GM21723 (cell line): ENCODE data around the gene CLRN1.
"Not testable (repeated sequence)": the region's sequence is repeated elsewhere in the genome, so short reads cannot be mapped to it uniquely, and the experiment has no call there.

ENCODE experiments used
- ATAC-seq: cut with Tn5 transposase; IDR thresholded peaks from one replicate; pipeline ENCODE4 v1.9.1; 2021; ENCODE audit warnings: mild to moderate bottlenecking, moderate library complexity; ENCODE audit not compliant: unreplicated experiment

CLRN1 gene

GRCh38 chr3:150972366-150973071, at the start of gene CLRN1:
TSS of gene CLRN1 (minus strand) at chr3:150972727. CDS start at chr3:150972708, 19 bp downstream.
- ATAC-seq: no peak

GRCh38 chr3:151016478-151016795, 43.9 kb upstream of the CLRN1 start:
- no peak for ATAC-seq

DNA sequence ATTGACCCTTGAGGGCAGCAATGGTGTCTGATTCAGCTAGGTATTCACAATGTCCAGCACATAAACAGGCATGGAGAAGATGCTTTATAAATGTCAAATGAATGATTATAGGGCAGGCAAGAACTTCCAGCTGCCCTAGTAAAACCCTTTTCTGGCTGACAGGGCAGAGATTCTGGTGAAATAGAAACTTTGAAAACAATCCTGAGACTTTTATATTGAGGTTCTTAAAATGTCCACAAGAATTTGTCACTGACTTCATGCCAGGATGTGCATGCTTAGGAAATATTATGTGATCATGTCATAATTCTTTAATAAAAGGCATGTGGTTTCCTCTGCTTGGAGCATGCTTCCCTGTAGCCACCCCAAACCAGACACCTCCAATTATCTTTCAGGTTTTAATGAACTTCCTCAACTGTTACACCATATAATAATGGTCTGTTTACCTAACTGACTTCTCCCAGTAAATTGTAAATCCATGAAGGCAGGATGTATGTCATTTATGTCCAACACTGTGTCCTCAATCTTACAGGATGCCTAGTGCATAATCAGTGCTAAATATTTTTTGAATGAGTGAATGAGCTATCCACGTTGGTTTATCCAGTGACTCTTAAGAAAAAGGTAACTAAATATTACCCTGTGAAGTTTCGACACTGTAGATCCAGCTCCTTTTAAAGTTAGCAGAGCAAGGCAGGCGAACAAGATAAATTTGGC, 43.4 kb upstream of the CLRN1 start:
- ATAC-seq: no peak

DNA sequence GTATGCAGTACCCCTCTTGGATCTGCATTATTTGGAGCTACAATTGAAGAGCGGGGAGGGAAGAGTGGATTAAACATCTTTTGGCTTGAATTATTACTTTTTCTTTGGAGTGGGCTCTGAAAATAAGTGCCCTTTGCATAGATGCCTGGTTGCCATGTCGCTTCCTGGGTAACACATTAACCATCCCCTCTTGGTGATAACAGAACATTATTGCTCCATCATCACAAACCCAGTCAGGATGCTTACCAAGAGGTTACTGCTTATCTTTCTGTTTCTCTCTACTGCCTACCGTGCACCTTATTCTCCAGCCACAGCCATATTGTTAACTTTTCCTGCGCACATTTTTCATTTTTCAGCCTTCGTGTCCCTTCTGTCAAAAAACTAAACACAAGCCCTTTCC, 42.7 kb upstream of the CLRN1 start:
- no peak for ATAC-seq

DNA sequence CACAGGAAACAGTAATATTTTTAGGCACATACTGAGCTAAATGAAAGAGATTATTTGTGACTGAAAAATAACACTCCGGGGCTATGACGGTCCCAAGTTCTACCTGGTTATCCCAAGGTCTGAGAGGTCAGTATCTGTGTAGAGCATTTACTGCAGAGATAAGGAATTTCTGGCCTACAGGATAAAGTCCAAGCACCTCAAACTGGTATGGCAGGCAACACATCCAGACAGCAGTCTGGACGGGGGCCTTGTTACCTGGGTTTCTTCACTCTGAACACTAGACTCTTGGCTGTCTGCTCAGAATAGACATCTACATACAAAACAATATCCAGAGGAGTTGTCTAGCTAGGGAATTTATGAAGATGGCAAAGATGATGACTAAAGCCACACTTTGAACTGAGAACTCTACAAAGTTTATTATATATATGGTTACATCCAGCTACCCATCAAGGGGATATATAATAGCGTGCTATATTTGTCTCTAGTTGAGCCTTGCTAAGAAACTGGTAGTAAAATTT, 42.0 kb upstream of the CLRN1 start:
- ATAC-seq: no peak

DNA sequence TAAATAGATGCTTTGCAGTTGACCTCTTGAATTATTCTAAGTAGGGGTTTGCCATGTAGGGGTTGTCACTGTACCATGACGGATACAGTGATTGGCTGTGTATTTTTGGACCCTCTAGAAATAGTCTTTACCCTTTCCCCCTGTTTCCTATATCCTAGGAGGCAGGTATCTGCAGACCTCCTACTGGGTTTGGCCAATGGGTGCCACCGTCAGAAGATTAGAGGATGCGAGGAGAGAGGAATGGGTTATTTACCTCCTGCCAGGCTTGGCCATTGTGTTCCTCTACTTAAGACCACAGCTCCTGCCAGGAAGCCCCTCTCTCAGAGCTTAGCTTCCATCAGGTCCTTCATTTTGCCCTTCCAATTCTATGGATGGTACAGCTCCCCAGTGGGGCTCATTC, 40.2 kb upstream of the CLRN1 start:
- no peak for ATAC-seq

- ATAC-seq: no peak
Observed at GRCh38 chr3:151011427-151011826, 38.9 kb upstream of the CLRN1 start.

- no peak for ATAC-seq
Observed at GRCh38 chr3:151009981-151010380, 37.5 kb upstream of the CLRN1 start.

DNA sequence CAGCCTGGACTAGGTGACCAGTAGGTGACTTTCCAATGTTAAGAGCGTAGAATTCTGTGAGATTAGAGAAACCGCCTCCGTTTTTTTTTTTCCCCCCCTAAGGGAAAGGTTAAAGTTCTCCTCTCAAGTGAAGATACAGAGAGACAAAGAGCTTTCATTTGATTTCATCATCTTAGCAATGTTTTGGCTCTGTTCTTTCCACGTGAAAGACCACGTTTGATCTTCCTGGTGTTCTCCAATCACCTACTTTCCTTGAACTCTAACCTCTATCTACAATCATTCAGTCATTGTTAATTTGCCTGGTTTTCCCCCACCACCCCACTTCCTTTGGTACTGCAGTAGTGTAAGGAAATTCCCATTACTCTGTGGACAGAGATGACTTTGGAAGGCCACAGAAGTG, 36.9 kb upstream of the CLRN1 start:
- ATAC-seq: no peak

- no peak for ATAC-seq
Observed at GRCh38 chr3:151008699-151009098, 36.2 kb upstream of the CLRN1 start.

GRCh38 chr3:151003768-151004134, 31.2 kb upstream of the CLRN1 start:
- ATAC-seq: no peak

DNA sequence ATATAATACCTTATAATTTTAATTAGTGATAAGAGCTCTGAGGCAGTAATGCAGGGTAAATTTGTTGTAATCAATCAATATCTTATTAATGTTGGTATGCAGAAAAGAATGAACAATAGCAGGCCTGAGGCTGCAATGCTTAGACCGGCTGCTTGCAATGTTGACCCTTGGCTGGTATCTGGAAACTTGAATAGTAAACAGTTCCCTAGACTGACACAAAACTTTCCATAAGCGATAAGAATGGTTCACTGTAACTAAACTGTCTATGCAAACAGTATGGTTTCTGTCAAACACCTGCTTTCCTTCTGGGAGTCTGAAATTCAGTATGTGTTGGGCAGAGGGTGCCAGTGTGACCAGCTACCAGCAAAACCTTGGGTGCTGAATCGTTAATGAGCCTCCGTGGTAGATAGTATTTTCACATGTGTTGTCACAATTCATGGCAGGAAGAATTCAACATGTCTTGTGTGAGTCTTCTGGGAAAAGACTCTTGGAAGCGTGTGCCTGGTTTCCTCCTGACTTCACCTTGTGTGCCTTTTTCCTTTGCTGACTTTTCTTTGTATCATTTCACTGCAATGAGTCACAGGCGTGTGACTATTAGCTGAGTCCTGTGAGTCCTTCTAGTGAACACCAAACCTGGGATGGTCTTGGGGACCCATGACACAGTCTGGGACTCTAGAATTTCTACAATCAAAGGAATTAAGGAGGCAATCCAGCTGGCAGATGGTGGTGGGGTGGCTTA, 30.7 kb upstream of the CLRN1 start:
- no peak for ATAC-seq

GRCh38 chr3:151002003-151002981, 29.8 kb upstream of the CLRN1 start:
- ATAC-seq: no peak

GRCh38 chr3:150998996-150999395, 26.5 kb upstream of the CLRN1 start:
- ATAC-seq: no peak

GRCh38 chr3:150996731-150997130, 24.2 kb upstream of the CLRN1 start:
- ATAC-seq: no peak

DNA sequence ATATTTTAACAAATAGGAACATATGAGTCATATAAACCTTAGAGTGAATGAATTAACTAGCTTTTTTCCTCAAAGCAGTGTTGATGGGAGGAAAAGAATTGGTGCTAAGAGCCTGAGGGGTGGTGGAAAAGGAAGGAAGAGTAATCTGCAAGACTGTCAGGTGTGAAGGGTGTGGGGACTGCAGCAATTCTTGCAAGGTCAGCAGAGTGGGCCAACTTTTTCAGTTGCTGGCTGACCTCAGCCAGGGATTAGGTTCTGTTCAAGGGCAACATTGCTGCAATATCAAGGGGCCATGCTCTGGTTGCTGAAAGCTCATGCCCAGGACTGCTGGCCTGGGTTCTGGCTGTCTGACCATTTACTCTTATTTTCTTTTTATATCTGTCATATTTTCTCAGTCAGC, 23.0 kb upstream of the CLRN1 start:
- no peak for ATAC-seq

GRCh38 chr3:150989208-150989607, 16.7 kb upstream of the CLRN1 start:
- ATAC-seq: no peak

GRCh38 chr3:150988395-150988794, 15.9 kb upstream of the CLRN1 start:
- ATAC-seq: not testable (repeated sequence)

GRCh38 chr3:150985711-150986110, 13.2 kb upstream of the CLRN1 start:
- no peak for ATAC-seq

- no peak for ATAC-seq
Observed at GRCh38 chr3:150984066-150984465, 11.5 kb upstream of the CLRN1 start.
